GM21737 (cell line): ENCODE measurements around the gene SP1.
A peak's percentile ranks its signal among the peaks of the same experiment; 100 is the strongest.
"Not testable (repeated sequence)": the region's sequence is repeated elsewhere in the genome, so short reads cannot be mapped to it uniquely, and the experiment has no call there.

Experiments used
- ATAC-seq: cut with Tn5 transposase; IDR thresholded peaks from one replicate; pipeline ENCODE4 v1.9.1; 2021; ENCODE audit warnings: mild to moderate bottlenecking, moderate library complexity; ENCODE audit not compliant: unreplicated experiment

The SP1 gene

GRCh38 chr12:53380104-53380793 lies at the start of gene SP1:
TSS of gene SP1 (plus strand) at chr12:53380176. CDS start at chr12:53380292, 116 bp downstream.
- ATAC-seq: peak; percentile 38

GRCh38 chr12:53330671-53331070 lies 49.3 kb upstream of the SP1 start:
- no peak for ATAC-seq

DNA sequence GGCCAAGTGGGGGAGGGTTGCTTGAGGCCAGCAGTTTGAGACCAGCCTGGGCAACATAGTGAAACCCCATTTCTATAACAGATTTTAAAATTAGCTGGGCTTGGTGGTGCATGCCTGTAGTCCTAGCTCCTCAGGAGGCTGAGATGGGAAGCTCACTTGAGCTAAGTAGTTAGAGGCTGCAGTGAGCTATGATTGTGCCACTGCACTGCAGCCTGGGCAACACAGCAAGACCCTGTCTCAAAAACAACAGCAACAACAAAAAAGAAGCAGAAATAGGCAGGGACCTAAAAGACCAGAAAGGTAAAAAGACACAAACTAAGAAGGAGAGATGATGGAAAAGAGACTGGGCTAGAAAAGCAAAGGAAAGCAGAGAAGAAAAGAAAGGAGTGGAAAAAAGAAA lies 47.6 kb upstream of the SP1 start:
- ATAC-seq: not testable (repeated sequence)

DNA sequence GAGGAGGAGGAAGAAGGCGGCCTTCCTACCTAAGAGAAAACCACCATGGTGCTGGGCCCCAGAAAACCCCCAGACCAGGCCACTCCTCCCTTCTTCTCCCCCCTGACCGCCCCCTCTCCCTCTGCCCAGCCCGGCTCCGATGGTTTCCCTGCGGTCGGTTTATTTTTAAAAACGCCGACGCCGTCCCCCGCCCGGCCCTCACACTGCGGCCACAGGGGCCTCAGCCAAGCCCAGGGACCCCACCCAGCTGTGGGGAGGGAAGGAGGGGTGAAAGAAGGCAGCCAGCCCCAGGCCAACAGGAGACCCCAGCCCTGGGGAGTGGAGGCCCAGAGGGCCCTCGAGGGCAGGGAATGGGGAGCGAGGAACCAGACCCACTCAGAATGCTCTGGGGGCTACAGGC lies 47.2 kb upstream of the SP1 start:
- ATAC-seq: no peak

GRCh38 chr12:53333289-53333688 lies 46.7 kb upstream of the SP1 start:
- no peak for ATAC-seq

DNA sequence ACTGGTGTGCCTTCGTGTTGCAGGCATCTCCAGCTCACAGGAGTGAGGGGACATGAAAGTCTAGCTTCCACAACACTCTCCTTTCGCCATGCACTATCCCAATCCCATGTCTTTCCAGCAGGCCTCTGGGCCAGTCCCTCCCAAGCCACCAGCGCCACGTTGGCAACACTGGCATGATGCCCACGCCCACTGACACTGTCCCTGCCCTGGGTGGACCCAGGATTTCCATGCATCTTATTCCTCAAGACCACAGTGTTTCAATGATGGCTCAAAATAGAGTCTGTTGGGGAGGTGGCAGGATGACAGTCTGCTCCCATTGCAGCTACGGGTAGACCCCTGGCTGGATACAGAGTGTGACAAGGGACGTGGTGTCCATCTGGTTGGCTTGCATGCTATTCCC lies 46.1 kb upstream of the SP1 start:
- no peak for ATAC-seq

DNA sequence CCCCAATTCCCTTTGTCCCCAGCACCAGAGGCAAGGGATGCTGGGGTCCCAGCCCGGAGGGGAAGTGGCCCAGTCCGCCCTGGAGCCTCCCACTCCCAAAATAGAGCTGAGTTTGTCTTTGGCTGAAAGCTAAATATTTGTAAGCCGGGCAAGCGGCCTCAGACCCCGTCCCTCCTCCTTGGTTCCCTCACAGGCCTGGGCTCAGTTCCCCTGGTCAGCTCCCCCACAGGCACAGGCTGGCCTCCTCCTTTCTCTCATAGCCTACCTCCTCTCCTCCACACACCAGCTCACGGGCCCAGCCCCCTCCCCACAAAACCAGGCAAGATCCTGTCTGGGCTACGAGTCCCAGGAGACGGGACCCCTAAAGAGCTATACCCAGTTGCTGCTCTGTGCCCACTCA lies 45.2 kb upstream of the SP1 start:
- no peak for ATAC-seq

GRCh38 chr12:53336181-53336681 lies 43.7 kb upstream of the SP1 start, which contains the start of gene SP7:
TSS of gene SP7 (minus strand) at chr12:53336354. CDS start at chr12:53335646, 708 bp downstream.
- ATAC-seq: no peak

GRCh38 chr12:53338017-53338416 lies 42.0 kb upstream of the SP1 start:
- no peak for ATAC-seq

- no peak for ATAC-seq
Measured at GRCh38 chr12:53338916-53339315, 41.1 kb upstream of the SP1 start.

DNA sequence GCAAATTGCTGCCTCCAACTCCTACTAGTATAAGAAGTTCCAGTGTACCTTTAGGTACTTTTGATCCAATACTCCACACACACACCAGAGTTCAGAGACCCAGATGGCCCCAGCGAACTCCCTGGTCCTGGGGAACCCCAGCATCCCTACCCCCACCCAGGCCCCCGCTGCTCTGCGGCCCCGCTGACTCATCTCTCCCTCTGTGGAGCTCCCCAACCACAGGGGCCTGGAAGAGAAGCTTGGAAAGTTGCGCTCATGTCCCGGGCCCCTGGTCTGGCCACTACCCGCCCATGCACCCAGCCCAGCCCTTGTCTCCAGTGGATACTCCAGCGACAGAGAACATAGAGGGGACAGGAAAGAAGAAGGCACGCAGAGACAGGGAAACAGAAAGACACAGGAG lies 39.6 kb upstream of the SP1 start:
- ATAC-seq: no peak

- no peak for ATAC-seq
Measured at GRCh38 chr12:53343449-53343848, 36.5 kb upstream of the SP1 start.

- no peak for ATAC-seq
Measured at GRCh38 chr12:53343969-53344368, 36.0 kb upstream of the SP1 start.

DNA sequence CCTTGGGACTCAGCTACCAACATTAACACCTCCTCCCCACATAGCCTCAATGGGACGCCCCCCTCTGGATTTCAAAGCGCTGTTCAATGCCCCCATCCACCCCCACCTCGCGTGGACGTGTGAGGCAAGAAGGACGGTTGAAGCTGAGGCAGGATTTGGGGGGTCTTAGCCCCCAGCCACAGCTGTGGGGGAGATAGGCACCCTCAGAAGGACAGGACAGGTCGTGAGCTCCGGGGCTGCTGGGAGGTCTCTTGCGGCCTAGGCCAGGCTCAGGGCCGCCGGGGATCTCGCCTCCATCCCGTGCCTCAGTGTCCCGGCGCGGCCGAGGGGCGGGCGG lies 35.5 kb upstream of the SP1 start:
- ATAC-seq: no peak

GRCh38 chr12:53344824-53345485 lies 35.0 kb upstream of the SP1 start:
- ATAC-seq: peak; percentile 63

GRCh38 chr12:53345486-53346188 lies 34.3 kb upstream of the SP1 start:
- no peak for ATAC-seq

DNA sequence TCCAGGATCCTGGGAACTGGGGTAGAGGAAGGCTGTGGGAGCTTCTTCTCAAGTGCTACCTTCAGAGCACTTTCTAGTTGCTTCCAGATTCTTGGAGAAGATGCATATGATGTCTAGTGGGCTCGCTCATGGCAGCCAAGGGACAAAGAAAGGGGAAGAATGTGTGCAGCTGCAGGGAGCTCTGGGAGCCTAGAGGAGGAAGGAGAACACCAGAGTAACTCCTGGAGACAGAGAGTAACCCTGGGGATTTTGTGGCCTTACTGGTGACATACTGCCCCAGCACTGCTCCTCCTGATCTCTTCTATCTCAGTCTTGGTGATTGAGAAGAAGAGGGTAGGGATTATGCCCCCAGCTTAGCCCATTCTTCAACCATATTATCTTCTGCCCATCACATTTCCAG lies 33.5 kb upstream of the SP1 start:
- no peak for ATAC-seq

- no peak for ATAC-seq
Measured at GRCh38 chr12:53347905-53348304, 32.1 kb upstream of the SP1 start.

- ATAC-seq: peak; percentile 77
Measured at GRCh38 chr12:53352331-53353256, 27.4 kb upstream of the SP1 start.

- no peak for ATAC-seq
Measured at GRCh38 chr12:53353257-53353655, 26.7 kb upstream of the SP1 start.

DNA sequence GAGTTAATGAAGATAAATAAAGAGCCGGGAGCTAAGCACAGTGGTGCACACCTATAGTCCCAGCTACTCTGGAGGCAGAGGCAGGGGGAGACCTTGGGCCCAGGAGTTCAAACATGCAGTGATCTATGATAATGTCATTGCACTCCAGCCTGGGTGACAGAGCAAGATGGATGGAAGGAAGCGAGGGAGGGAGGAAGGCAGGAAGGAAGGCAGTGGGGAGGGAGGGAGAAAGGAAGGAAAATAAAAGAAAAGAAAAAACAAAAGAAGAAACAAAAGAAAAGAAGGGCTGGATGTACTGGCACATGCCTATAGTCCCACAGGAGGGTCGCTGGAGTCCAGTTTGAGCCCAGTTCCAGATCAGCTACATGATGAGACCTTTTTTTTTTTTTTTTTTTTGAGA lies 24.9 kb upstream of the SP1 start:
- no peak for ATAC-seq
